Thoracic aorta (tissue), 2 donors: ENCODE results near the gene GTF2IRD1. TPM values are rescaled to one million over a fixed set of nuclear protein-coding genes. Genes with fewer than 3 reads are reported as not detected.

ENCODE experiments used
- ATAC-seq: fragments of 150-250 bp; one replicate; pipeline ENCODE4 v1.8.0; 2017; ENCODE audit warnings: low read depth; ENCODE audit not compliant: insufficient number of reproducible peaks, low FRiP score
- DNase-seq: peaks from one replicate; pipeline ENCODE4 v3.0.0-alpha.2; 2020; ENCODE audit warnings: low spot score
- H3K27ac ChIP-seq, 2 donors: fragments of 200-600 bp; sonication (generic); 1 replicate in 1 of 2; 2 replicates in 1 of 2; pipeline ENCODE4 v1.5.1; 2016; ENCODE audit warnings: mild to moderate bottlenecking in 2 of 2, moderate library complexity in 2 of 2
- H3K27me3 ChIP-seq: fragments of 200-600 bp; sonication (generic); replicated peaks from 2 replicates; pipeline ENCODE4 v1.6.0; 2016; ENCODE audit warnings: mild to moderate bottlenecking; ENCODE audit not compliant: insufficient read depth
- H3K36me3 ChIP-seq: fragments of 200-600 bp; sonication (generic); one replicate; pipeline ENCODE4 v1.5.1; 2016
- H3K4me1 ChIP-seq, 2 donors: fragments of 200-600 bp; sonication (generic); 1 replicate in 1 of 2; 2 replicates in 1 of 2; pipeline versions ENCODE4 v1.5.1 to v1.6.0; 2016; ENCODE audit warnings: low read depth in 2 of 2, mild to moderate bottlenecking in 1 of 2; ENCODE audit not compliant: control insufficient read depth in 1 of 2
- H3K4me3 ChIP-seq: fragments of 200-600 bp; sonication (generic); 2 replicates; pipeline ENCODE4 v1.5.1; 2016; ENCODE audit warnings: mild to moderate bottlenecking
- H3K9me3 ChIP-seq: fragments of 200-600 bp; sonication (generic); 2 replicates; pipeline ENCODE4 v1.5.1; 2016
- total RNA-seq, 2 donors: library from RNA; depleted of rRNA; stranded (reverse); fragments of >200 nt; gene quantifications; one replicate each; pipeline versions ENCODE4 v1.1.0 to v1.2.3, GENCODE V29; 2016
- TF ChIP-seq, protein P1 (sequence below): fragments of 200-600 bp; sonication (generic); IDR thresholded peaks from one replicate; pipeline ENCODE4 v1.5.1; 2019; ENCODE audit warnings: antibody characterized with exemption

Gene GTF2IRD1
- total RNA-seq, 2 donors from 2014 or later: 7.0 to 14.4 TPM

DNA sequence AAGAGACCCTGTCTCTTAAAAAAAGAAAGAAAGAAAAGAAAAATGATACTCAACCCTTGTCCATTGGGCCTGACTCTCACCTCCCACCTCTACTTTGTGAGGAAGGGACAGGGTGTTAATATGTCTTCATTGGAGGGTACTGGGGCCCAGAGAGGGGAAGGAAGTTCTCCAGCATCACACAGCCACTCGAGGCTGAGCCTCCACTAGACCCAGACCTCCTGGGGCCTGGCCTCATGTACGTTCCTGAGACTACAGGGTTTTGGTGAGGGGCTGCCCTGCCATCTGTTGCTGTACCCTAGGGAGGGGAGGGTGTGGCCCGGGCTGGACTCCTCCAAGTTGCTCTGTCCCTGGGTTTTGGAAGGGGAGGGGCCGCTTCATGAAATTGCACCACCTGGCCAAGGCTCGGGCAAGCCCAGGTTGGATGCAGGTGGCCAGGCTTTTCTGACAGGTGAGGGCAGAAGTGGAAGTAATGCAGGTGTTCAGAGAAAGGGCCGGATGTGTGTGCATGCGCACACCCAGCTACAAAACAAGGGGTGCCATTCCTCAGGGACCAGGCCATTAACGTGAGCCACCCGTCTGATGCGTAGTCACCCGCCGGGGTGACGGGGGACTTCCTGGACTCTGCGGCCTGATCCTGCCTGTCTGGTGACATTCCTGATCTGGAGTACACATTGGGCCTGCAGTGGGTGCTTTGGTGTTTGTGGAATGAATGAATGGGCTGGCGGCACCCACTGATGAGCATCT, 21.7 kb downstream of the GTF2IRD1 start:
- Histone ChIP-seq H3K9me3 (no peaks in the 10 kb centered on the region), H3K36me3 (no peaks in the 10 kb centered on the region), H3K4me3 (no peak overlapping the region), H3K4me1 (peaks cover 25 to 43% of the 10 kb centered on the region in 2 donors), H3K27ac (no peak overlapping the region), H3K27me3 (no peaks in the 10 kb centered on the region)
- no peak for DNase-seq
- ATAC-seq: no peak
- TF ChIP-seq, protein P1, sequence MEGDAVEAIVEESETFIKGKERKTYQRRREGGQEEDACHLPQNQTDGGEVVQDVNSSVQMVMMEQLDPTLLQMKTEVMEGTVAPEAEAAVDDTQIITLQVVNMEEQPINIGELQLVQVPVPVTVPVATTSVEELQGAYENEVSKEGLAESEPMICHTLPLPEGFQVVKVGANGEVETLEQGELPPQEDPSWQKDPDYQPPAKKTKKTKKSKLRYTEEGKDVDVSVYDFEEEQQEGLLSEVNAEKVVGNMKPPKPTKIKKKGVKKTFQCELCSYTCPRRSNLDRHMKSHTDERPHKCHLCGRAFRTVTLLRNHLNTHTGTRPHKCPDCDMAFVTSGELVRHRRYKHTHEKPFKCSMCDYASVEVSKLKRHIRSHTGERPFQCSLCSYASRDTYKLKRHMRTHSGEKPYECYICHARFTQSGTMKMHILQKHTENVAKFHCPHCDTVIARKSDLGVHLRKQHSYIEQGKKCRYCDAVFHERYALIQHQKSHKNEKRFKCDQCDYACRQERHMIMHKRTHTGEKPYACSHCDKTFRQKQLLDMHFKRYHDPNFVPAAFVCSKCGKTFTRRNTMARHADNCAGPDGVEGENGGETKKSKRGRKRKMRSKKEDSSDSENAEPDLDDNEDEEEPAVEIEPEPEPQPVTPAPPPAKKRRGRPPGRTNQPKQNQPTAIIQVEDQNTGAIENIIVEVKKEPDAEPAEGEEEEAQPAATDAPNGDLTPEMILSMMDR: no peak

DNA sequence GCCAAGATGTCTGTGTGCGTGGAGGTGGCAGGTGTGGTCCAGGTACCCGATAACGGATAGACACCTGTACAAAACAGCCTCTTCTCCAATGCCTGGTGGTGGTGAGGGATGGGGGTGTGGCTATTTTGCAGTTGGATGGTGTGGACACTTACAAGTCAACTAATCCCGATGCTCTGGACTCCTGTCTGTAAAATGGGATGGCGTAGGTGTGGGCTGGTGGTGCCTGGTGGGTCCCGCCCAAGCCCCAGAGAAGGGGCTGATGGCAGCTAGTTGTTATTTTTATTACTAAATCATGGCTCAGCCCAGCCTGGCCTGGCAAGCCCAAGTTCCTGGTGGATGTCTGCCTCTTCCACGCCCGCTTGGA, 22.3 kb downstream of the GTF2IRD1 start:
- no peak overlapping the region for H3K4me3 ChIP-seq
- no peaks in the 10 kb centered on the region for H3K36me3 ChIP-seq
- H3K4me1 ChIP-seq: peaks cover 30 to 48% of the 10 kb centered on the region in 2 donors
- ATAC-seq (no peak), DNase-seq (no peak)
- H3K27me3 ChIP-seq: no peaks in the 10 kb centered on the region
- TF ChIP-seq, protein P1: no peak
- no peak overlapping the region for H3K27ac ChIP-seq
- H3K9me3 ChIP-seq: no peaks in the 10 kb centered on the region

DNA sequence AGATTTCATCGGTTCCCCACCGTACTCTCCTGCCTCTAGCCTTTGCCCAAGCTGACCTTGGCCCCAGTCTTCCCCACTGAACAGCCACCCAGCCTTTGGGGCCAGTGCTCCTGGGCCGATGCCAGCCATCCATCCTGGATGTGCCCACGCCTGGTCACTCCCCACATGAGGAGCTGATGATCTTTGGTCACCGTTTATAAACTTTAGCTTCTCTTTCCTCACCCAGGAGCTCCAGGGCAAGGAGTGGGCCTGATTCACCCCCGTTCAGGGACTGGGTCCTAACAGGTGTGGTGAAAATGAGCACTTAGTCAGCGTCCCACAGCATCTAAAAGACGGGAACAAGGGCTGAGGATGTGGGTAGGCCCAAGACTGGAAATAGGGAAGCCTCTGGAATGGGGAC, 22.9 kb downstream of the GTF2IRD1 start:
- Histone ChIP-seq H3K27ac (peak overlapping the region in 1 of 2 donors; percentile 83), H3K36me3 (no peaks in the 10 kb centered on the region), H3K4me1 (peaks cover 30 to 55% of the 10 kb centered on the region in 2 donors), H3K4me3 (no peak overlapping the region), H3K9me3 (no peaks in the 10 kb centered on the region), H3K27me3 (no peaks in the 10 kb centered on the region)
- DNase-seq: no peak
- TF ChIP-seq, protein P1: no peak
- ATAC-seq: no peak

DNA sequence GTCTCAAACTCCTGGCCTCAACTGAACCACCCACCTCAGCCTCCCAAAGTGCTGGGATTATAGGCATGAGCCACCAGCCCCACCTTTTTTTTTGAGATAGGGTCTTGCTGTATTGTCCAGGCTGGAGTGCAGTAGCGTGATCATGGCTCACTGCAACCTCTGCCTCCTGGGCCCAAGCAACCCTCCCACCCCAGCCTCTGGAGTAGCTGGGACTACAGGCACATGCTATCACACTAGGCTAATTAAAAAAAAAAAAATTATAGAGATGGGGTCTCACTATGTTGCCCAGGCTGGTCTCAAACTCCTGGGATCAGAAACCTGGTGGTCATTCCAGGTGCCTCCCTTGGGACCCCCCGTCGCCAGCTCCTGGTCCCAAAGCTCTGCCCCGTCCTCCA, 25.0 kb downstream of the GTF2IRD1 start:
- peak overlapping the region; percentile 75 to 83 for H3K27ac ChIP-seq
- H3K4me1 ChIP-seq: peaks cover 34 to 58% of the 10 kb centered on the region in 2 donors
- DNase-seq: no peak

DNA sequence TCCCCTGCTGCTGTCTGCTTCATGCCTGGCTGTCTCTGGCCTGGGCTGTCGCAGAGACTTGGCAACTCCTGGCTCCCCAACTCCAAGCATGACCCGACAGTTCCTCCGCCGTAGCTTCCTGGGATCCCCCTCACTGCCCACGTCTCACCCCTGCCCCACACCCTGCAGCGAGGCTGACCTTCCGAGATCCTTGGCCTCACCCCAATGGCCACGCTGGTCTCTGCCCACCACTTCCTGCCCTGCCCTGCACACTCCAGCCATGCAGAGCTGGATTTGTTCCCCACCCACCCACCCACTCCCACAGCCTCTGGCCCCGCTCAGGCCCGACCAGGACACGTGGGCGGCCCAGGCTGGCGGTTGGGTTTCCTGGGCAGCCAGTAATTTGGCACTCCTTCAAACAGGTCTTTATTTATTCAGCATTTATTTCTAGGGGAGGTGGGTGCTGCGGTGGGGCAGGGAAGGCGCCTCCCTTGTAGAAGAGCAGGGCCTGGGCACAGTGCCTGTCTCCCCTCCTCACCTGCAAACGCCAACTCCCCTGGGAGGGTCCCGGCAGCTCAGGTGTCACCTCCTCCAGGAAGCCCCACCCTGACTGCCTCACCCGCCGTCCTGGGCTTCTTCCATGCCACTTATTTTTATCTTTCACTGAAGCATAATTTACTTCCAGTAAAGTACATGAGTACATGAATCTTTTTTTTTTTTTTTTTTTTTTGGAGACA, 25.5 kb downstream of the GTF2IRD1 start:
- no peaks in the 10 kb centered on the region for H3K27me3 ChIP-seq
- H3K36me3 ChIP-seq: no peaks in the 10 kb centered on the region
- DNase-seq: no peak
- no peaks in the 10 kb centered on the region for H3K9me3 ChIP-seq
- H3K4me1 ChIP-seq: peaks cover 40 to 64% of the 10 kb centered on the region in 2 donors
- no peak overlapping the region for H3K4me3 ChIP-seq
- no peak for ATAC-seq
- peak overlapping the region; percentile 83 to 96 for H3K27ac ChIP-seq
- TF ChIP-seq, protein P1: no peak

More for the DNA sequence above, 25.0 kb downstream of the GTF2IRD1 start:
- H3K9me3 ChIP-seq: no peaks in the 10 kb centered on the region
- H3K4me3 ChIP-seq: no peak overlapping the region
- ATAC-seq: no peak
- H3K36me3 ChIP-seq: no peaks in the 10 kb centered on the region
- no peaks in the 10 kb centered on the region for H3K27me3 ChIP-seq
- TF ChIP-seq, protein P1: no peak
